HepG2 (cell line): ENCODE measurements around the gene PRDM10. TPM values are rescaled to one million over a fixed set of nuclear protein-coding genes. Genes with fewer than 3 reads are reported as not detected.

Experiments used
- FIP1L1 ChIP-seq: fragments of 200-400 bp; formaldehyde crosslinking; IDR thresholded peaks from 2 replicates; pipeline ENCODE4 v1.6.1; 2018; ENCODE audit warnings: low read depth, mild to moderate bottlenecking, low read length, moderate library complexity, borderline replicate concordance; ENCODE audit not compliant: insufficient read depth
- GATA4 ChIP-seq: sonication (generic); IDR thresholded peaks from 2 replicates; pipeline ENCODE4 v1.6.1; 2016; ENCODE audit warnings: antibody characterized with exemption, low read depth, borderline replicate concordance
- KLF9 ChIP-seq: IDR thresholded peaks from 2 replicates; pipeline ENCODE4 v1.6.1; 2016; ENCODE audit warnings: low read depth
- MAFK ChIP-seq, 2 experiments: IDR thresholded peaks in 1 of 2; conservative IDR thresholded peaks in 1 of 2; 2 replicates each; pipeline ENCODE4 v1.6.1; 2011; ENCODE audit warnings: improper control_type of control experiment in 2 of 2, low read length in 2 of 2
- MXD4 ChIP-seq: IDR thresholded peaks from 2 replicates; pipeline ENCODE4 v1.6.1; 2016; ENCODE audit warnings: mild to moderate bottlenecking, missing biosample characterization, missing genetic modification reagents
- ONECUT2 ChIP-seq: sonication (generic); formaldehyde crosslinking; IDR thresholded peaks from 2 replicates; pipeline ENCODE4 v1.4.0; 2020; ENCODE audit warnings: missing genetic modification reagents
- POLR2A ChIP-seq, 2 experiments: IDR thresholded peaks; 2 replicates each; pipeline ENCODE4 v1.6.1; 2011; ENCODE audit warnings: low read depth in 2 of 2, low read length in 2 of 2, mild to moderate bottlenecking in 1 of 2, moderate library complexity in 1 of 2; ENCODE audit not compliant: insufficient read depth in 1 of 2
- SMAD9 ChIP-seq: sonication (generic); formaldehyde crosslinking; IDR thresholded peaks from 2 replicates; pipeline ENCODE4 v1.5.1; 2020; ENCODE audit warnings: mild to moderate bottlenecking, missing genetic modification reagents
- ZNF33A ChIP-seq: sonication (generic); formaldehyde crosslinking; IDR thresholded peaks from 2 replicates; pipeline ENCODE4 v1.5.1; 2020; ENCODE audit warnings: missing genetic modification reagents, mild to moderate bottlenecking, moderate library complexity, borderline replicate concordance
- ZNF572 ChIP-seq: sonication (generic); formaldehyde crosslinking; IDR thresholded peaks from 2 replicates; pipeline ENCODE4 v1.5.1; 2020; ENCODE audit warnings: mild to moderate bottlenecking, missing genetic modification reagents
- ZNF792 ChIP-seq: IDR thresholded peaks from 2 replicates; pipeline ENCODE4 v1.6.1; 2016
- ZNF839 ChIP-seq: sonication (generic); formaldehyde crosslinking; IDR thresholded peaks from 2 replicates; pipeline ENCODE4 v1.4.0; 2020; ENCODE audit warnings: missing genetic modification reagents, mild to moderate bottlenecking, borderline replicate concordance
- ZSCAN20 ChIP-seq: sonication (generic); formaldehyde crosslinking; IDR thresholded peaks from 2 replicates; pipeline ENCODE4 v1.4.0; 2020; ENCODE audit warnings: missing genetic modification reagents, mild to moderate bottlenecking, borderline replicate concordance
- polyA plus RNA-seq, 8 experiments: library from polyadenylated mRNA; depleted of rRNA in 3 of 8; stranded (reverse) in 7 of 8; unstranded in 1 of 8; fragments of >200 nt; fragmentation: Illumina TruSeq in 4 of 8; extraction: Trizol in 4 of 8; gene quantifications; 2 replicates each; pipeline versions ENCODE4 v1.2.1 to v1.2.3, GENCODE V29; 2011 to 2016; ENCODE audit warnings: low read depth in 4 of 8, missing spikeins in 1 of 8, mixed read lengths in 1 of 8; ENCODE audit not compliant: insufficient read depth in 1 of 8
- total RNA-seq, 5 experiments: library from RNA; depleted of rRNA; stranded (reverse); fragments of >200 nt; fragmentation: Illumina TruSeq; extraction: Trizol; gene quantifications; 2 replicates each; pipeline ENCODE4 v1.2.3, GENCODE V29; 2016; ENCODE audit warnings: low read depth in 1 of 5
- TF ChIP-seq, protein P1 (sequence below): sonication (generic); formaldehyde crosslinking; IDR thresholded peaks from 2 replicates; pipeline ENCODE4 v1.9.0; 2021; ENCODE audit warnings: missing genetic modification reagents, borderline replicate concordance
- TF ChIP-seq, protein P2 (sequence below): sonication (generic); formaldehyde crosslinking; IDR thresholded peaks from 2 replicates; pipeline ENCODE4 v1.4.0; 2020; ENCODE audit warnings: mild to moderate bottlenecking, missing genetic modification reagents
- TF ChIP-seq, protein P3 (sequence below): sonication (generic); formaldehyde crosslinking; IDR thresholded peaks from 2 replicates; pipeline ENCODE4 v1.4.0; 2020; ENCODE audit warnings: missing genetic modification reagents
- TF ChIP-seq, protein P4 (sequence below): sonication (generic); formaldehyde crosslinking; IDR thresholded peaks from 2 replicates; pipeline ENCODE4 v1.4.0; 2020; ENCODE audit warnings: missing genetic modification reagents, borderline replicate concordance

PRDM10 gene
- total and polyA plus RNA-seq, 2 of the 13 experiments (the other 11 are each of a cell fraction or from before 2014, with no cell fraction given) = 5.7 to 5.8 TPM

DNA sequence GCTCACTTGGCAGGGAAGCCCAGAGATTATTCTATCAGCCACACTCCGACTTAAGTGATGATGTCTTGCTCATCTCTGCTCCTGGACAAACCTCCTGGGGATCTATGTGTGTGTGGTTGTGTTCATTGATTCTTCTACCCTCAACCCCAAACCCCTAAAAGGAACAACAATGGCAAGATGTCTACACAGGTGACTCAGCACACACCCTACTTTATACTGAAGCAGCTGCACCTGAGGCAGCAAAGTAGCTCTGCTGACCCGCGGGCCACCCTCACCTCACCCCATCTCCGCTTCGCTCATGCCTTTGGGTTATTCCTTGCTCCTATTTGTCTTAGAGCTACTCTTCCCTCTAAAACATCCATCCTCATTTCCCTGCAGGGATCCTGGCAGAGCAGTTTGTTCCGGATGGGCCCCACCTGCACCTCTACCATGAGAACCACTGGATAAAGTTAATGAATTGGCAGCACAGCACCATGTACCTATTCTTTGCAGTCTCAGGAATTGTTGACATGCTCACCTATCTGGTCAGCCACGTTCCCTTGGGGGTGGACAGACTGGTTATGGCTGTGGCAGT lies 148.3 kb downstream of the PRDM10 start (continued):
- TF ChIP-seq, protein P1, sequence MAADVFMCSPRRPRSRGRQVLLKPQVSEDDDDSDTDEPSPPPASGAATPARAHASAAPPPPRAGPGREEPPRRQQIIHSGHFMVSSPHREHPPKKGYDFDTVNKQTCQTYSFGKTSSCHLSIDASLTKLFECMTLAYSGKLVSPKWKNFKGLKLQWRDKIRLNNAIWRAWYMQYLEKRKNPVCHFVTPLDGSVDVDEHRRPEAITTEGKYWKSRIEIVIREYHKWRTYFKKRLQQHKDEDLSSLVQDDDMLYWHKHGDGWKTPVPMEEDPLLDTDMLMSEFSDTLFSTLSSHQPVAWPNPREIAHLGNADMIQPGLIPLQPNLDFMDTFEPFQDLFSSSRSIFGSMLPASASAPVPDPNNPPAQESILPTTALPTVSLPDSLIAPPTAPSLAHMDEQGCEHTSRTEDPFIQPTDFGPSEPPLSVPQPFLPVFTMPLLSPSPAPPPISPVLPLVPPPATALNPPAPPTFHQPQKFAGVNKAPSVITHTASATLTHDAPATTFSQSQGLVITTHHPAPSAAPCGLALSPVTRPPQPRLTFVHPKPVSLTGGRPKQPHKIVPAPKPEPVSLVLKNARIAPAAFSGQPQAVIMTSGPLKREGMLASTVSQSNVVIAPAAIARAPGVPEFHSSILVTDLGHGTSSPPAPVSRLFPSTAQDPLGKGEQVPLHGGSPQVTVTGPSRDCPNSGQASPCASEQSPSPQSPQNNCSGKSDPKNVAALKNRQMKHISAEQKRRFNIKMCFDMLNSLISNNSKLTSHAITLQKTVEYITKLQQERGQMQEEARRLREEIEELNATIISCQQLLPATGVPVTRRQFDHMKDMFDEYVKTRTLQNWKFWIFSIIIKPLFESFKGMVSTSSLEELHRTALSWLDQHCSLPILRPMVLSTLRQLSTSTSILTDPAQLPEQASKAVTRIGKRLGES = no peak
- TF ChIP-seq SMAD9 (CRISPR knock-in tag) (no peak), FIP1L1 (no peak), ZNF33A (CRISPR knock-in tag) (no peak), MAFK (conservative IDR thresholded peaks at IDR 0.05 in 1 of 2, IDR thresholded peaks at IDR 0.05 in 1 of 2; ENCODE audit: low read length in 2 of 2) (no peak), GATA4 (no peak), KLF9 (CRISPR knock-in tag) (no peak), POLR2A (IDR thresholded peaks at IDR 0.05; ENCODE audit: insufficient read depth in 1 of 2, low read depth in 2 of 2, low read length in 2 of 2) (no peak), ZNF839 (CRISPR knock-in tag) (no peak), ZSCAN20 (CRISPR knock-in tag) (no peak), ONECUT2 (CRISPR knock-in tag) (no peak), ZNF572 (0 out of 2 replicates have a peak, but pooled peaks have one; percentile 23), MXD4 (CRISPR knock-in tag) (no peak), ZNF792 (CRISPR knock-in tag) (no peak)
- TF ChIP-seq, protein P2, sequence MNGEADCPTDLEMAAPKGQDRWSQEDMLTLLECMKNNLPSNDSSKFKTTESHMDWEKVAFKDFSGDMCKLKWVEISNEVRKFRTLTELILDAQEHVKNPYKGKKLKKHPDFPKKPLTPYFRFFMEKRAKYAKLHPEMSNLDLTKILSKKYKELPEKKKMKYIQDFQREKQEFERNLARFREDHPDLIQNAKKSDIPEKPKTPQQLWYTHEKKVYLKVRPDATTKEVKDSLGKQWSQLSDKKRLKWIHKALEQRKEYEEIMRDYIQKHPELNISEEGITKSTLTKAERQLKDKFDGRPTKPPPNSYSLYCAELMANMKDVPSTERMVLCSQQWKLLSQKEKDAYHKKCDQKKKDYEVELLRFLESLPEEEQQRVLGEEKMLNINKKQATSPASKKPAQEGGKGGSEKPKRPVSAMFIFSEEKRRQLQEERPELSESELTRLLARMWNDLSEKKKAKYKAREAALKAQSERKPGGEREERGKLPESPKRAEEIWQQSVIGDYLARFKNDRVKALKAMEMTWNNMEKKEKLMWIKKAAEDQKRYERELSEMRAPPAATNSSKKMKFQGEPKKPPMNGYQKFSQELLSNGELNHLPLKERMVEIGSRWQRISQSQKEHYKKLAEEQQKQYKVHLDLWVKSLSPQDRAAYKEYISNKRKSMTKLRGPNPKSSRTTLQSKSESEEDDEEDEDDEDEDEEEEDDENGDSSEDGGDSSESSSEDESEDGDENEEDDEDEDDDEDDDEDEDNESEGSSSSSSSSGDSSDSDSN = 0 out of 2 replicates have a peak, but pooled peaks have one; percentile 4
- TF ChIP-seq, protein P3, sequence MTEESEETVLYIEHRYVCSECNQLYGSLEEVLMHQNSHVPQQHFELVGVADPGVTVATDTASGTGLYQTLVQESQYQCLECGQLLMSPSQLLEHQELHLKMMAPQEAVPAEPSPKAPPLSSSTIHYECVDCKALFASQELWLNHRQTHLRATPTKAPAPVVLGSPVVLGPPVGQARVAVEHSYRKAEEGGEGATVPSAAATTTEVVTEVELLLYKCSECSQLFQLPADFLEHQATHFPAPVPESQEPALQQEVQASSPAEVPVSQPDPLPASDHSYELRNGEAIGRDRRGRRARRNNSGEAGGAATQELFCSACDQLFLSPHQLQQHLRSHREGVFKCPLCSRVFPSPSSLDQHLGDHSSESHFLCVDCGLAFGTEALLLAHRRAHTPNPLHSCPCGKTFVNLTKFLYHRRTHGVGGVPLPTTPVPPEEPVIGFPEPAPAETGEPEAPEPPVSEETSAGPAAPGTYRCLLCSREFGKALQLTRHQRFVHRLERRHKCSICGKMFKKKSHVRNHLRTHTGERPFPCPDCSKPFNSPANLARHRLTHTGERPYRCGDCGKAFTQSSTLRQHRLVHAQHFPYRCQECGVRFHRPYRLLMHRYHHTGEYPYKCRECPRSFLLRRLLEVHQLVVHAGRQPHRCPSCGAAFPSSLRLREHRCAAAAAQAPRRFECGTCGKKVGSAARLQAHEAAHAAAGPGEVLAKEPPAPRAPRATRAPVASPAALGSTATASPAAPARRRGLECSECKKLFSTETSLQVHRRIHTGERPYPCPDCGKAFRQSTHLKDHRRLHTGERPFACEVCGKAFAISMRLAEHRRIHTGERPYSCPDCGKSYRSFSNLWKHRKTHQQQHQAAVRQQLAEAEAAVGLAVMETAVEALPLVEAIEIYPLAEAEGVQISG (CRISPR knock-in tag) = no peak; the same call in 1 of the 2 replicates
- TF ChIP-seq, protein P4, sequence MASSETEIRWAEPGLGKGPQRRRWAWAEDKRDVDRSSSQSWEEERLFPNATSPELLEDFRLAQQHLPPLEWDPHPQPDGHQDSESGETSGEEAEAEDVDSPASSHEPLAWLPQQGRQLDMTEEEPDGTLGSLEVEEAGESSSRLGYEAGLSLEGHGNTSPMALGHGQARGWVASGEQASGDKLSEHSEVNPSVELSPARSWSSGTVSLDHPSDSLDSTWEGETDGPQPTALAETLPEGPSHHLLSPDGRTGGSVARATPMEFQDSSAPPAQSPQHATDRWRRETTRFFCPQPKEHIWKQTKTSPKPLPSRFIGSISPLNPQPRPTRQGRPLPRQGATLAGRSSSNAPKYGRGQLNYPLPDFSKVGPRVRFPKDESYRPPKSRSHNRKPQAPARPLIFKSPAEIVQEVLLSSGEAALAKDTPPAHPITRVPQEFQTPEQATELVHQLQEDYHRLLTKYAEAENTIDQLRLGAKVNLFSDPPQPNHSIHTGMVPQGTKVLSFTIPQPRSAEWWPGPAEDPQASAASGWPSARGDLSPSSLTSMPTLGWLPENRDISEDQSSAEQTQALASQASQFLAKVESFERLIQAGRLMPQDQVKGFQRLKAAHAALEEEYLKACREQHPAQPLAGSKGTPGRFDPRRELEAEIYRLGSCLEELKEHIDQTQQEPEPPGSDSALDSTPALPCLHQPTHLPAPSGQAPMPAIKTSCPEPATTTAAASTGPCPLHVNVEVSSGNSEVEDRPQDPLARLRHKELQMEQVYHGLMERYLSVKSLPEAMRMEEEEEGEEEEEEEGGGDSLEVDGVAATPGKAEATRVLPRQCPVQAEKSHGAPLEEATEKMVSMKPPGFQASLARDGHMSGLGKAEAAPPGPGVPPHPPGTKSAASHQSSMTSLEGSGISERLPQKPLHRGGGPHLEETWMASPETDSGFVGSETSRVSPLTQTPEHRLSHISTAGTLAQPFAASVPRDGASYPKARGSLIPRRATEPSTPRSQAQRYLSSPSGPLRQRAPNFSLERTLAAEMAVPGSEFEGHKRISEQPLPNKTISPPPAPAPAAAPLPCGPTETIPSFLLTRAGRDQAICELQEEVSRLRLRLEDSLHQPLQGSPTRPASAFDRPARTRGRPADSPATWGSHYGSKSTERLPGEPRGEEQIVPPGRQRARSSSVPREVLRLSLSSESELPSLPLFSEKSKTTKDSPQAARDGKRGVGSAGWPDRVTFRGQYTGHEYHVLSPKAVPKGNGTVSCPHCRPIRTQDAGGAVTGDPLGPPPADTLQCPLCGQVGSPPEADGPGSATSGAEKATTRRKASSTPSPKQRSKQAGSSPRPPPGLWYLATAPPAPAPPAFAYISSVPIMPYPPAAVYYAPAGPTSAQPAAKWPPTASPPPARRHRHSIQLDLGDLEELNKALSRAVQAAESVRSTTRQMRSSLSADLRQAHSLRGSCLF (CRISPR knock-in tag) = no peak
